HepG2 (cell line): ENCODE measurements around the gene NDOR1. TPM values are rescaled to one million over a fixed set of nuclear protein-coding genes. Genes with fewer than 3 reads are reported as not detected.

Experiments
- ATF6 ChIP-seq: sonication (generic); formaldehyde crosslinking; conservative IDR thresholded peaks from 2 replicates; pipeline ENCODE4 v1.4.0; 2020; ENCODE audit warnings: missing genetic modification reagents
- GRHL1 ChIP-seq: sonication (generic); formaldehyde crosslinking; conservative IDR thresholded peaks from 2 replicates; pipeline ENCODE4 v1.8.0; 2022; ENCODE audit warnings: missing genetic modification reagents
- HOMEZ ChIP-seq: IDR thresholded peaks from 2 replicates; pipeline ENCODE4 v1.6.1; 2016; ENCODE audit warnings: low read depth
- HOXA3 ChIP-seq: sonication (generic); formaldehyde crosslinking; IDR thresholded peaks from 2 replicates; pipeline ENCODE4 v1.5.0; 2020; ENCODE audit warnings: missing genetic modification reagents
- ISL2 ChIP-seq: sonication (generic); formaldehyde crosslinking; IDR thresholded peaks from 2 replicates; pipeline ENCODE4 v1.5.0; 2020; ENCODE audit warnings: missing genetic modification reagents
- MED1 ChIP-seq: sonication (generic); formaldehyde crosslinking; IDR thresholded peaks from 2 replicates; pipeline ENCODE4 v1.4.0; 2020; ENCODE audit warnings: missing genetic modification reagents
- MIER2 ChIP-seq: IDR thresholded peaks from 2 replicates; pipeline ENCODE4 v1.6.1; 2016; ENCODE audit warnings: missing biosample characterization, missing genetic modification reagents
- MYNN ChIP-seq: sonication (generic); formaldehyde crosslinking; IDR thresholded peaks from 2 replicates; pipeline ENCODE4 v1.4.0; 2020; ENCODE audit warnings: mild to moderate bottlenecking, low read depth, missing genetic modification reagents
- NFIB ChIP-seq: sonication (generic); formaldehyde crosslinking; IDR thresholded peaks from 2 replicates; pipeline ENCODE4 v1.9.0; 2021; ENCODE audit warnings: missing genetic modification reagents, mild to moderate bottlenecking, borderline replicate concordance
- NR2C2 ChIP-seq: sonication (generic); formaldehyde crosslinking; IDR thresholded peaks from 2 replicates; pipeline ENCODE4 v1.4.0; 2020; ENCODE audit warnings: missing genetic modification reagents, mild to moderate bottlenecking, moderate library complexity, borderline replicate concordance
- PHB2 ChIP-seq: fragments of 450-650 bp; IDR thresholded peaks from 2 replicates; pipeline ENCODE4 v1.6.1; 2018; ENCODE audit not compliant: partially characterized antibody
- SMAD3 ChIP-seq: sonication (generic); formaldehyde crosslinking; IDR thresholded peaks from 2 replicates; pipeline ENCODE4 v1.4.0; 2020; ENCODE audit warnings: missing genetic modification reagents
- SOX5 ChIP-seq: IDR thresholded peaks from 2 replicates; pipeline ENCODE4 v1.6.1; 2016; ENCODE audit warnings: borderline replicate concordance
- SOX6 ChIP-seq, 2 experiments: fragments of 450-650 bp in 1 of 2; sonication (generic) in 1 of 2; formaldehyde crosslinking in 1 of 2; IDR thresholded peaks; 2 replicates each; pipeline versions ENCODE4 v1.4.0 to v1.6.1; 2017 to 2020; ENCODE audit warnings: antibody characterized with exemption in 1 of 2, mild to moderate bottlenecking in 1 of 2, missing genetic modification reagents in 1 of 2
- ZFAT ChIP-seq: sonication (generic); formaldehyde crosslinking; conservative IDR thresholded peaks from 2 replicates; pipeline ENCODE4 v1.8.1; 2023; ENCODE audit warnings: missing genetic modification reagents, inconsistent platforms
- ZNF329 ChIP-seq: sonication (generic); formaldehyde crosslinking; IDR thresholded peaks from 2 replicates; pipeline ENCODE4 v1.9.0; 2021; ENCODE audit warnings: low read depth, mild to moderate bottlenecking, missing genetic modification reagents
- ZNF557 ChIP-seq: sonication (generic); formaldehyde crosslinking; IDR thresholded peaks from 2 replicates; pipeline ENCODE4 v1.4.0; 2020; ENCODE audit warnings: missing genetic modification reagents
- ZNF567 ChIP-seq: sonication (generic); formaldehyde crosslinking; IDR thresholded peaks from 2 replicates; pipeline ENCODE4 v1.8.1; 2023; ENCODE audit warnings: mild to moderate bottlenecking, missing genetic modification reagents, borderline replicate concordance
- ZNF572 ChIP-seq: sonication (generic); formaldehyde crosslinking; IDR thresholded peaks from 2 replicates; pipeline ENCODE4 v1.5.1; 2020; ENCODE audit warnings: mild to moderate bottlenecking, missing genetic modification reagents
- ZNF792 ChIP-seq: IDR thresholded peaks from 2 replicates; pipeline ENCODE4 v1.6.1; 2016
- ZNF839 ChIP-seq: sonication (generic); formaldehyde crosslinking; IDR thresholded peaks from 2 replicates; pipeline ENCODE4 v1.4.0; 2020; ENCODE audit warnings: missing genetic modification reagents, mild to moderate bottlenecking, borderline replicate concordance
- polyA plus RNA-seq, 8 experiments: library from polyadenylated mRNA; depleted of rRNA in 3 of 8; stranded (reverse) in 7 of 8; unstranded in 1 of 8; fragments of >200 nt; fragmentation: Illumina TruSeq in 4 of 8; extraction: Trizol in 4 of 8; gene quantifications; 2 replicates each; pipeline versions ENCODE4 v1.2.1 to v1.2.3, GENCODE V29; 2011 to 2016; ENCODE audit warnings: low read depth in 4 of 8, missing spikeins in 1 of 8, mixed read lengths in 1 of 8; ENCODE audit not compliant: insufficient read depth in 1 of 8
- total RNA-seq, 5 experiments: library from RNA; depleted of rRNA; stranded (reverse); fragments of >200 nt; fragmentation: Illumina TruSeq; extraction: Trizol; gene quantifications; 2 replicates each; pipeline ENCODE4 v1.2.3, GENCODE V29; 2016; ENCODE audit warnings: low read depth in 1 of 5
- TF ChIP-seq, protein P1 (sequence below): sonication (generic); formaldehyde crosslinking; IDR thresholded peaks from 2 replicates; pipeline ENCODE4 v1.4.0; 2020; ENCODE audit warnings: missing genetic modification reagents, borderline replicate concordance

The NDOR1 gene
- total and polyA plus RNA-seq, 2 of the 13 experiments (the other 11 are each of a cell fraction or from before 2014, with no cell fraction given): 3.6 to 8.7 TPM

- peak; percentile 92; the same call in 1 of the 2 replicates for TF ChIP-seq ZNF839 (CRISPR knock-in tag)
- TF ChIP-seq ZNF792 (CRISPR knock-in tag): no peak
- peak; percentile 19; the same call in 1 of the 2 replicates for TF ChIP-seq SOX5 (CRISPR knock-in tag)
- peak; percentile 98 for TF ChIP-seq NR2C2
- no peak for TF ChIP-seq ZFAT (CRISPR knock-in tag)
- TF ChIP-seq ZNF572 (CRISPR knock-in tag): 0 out of 2 replicates have a peak, but pooled peaks have one; percentile 81
- TF ChIP-seq MYNN (CRISPR knock-in tag): no peak
- 0 out of 2 replicates have a peak, but pooled peaks have one; percentile 44 for TF ChIP-seq ZNF567 (CRISPR knock-in tag)
- TF ChIP-seq MED1 (CRISPR knock-in tag): peak; percentile 48; the same call in 1 of the 2 replicates
- TF ChIP-seq NFIB (CRISPR knock-in tag): no peak
- TF ChIP-seq MIER2 (CRISPR knock-in tag): no peak
- TF ChIP-seq SMAD3 (CRISPR knock-in tag): no peak
- peak; percentile 40 for TF ChIP-seq ISL2 (CRISPR knock-in tag)
- TF ChIP-seq ZNF329 (CRISPR knock-in tag): 0 out of 2 replicates have a peak, but pooled peaks have one; percentile 24
- TF ChIP-seq GRHL1: no peak
- 0 out of 2 replicates have a peak, but pooled peaks have one; percentile 58 for TF ChIP-seq ZNF557 (CRISPR knock-in tag)
- TF ChIP-seq ATF6 (CRISPR knock-in tag): no peak
- TF ChIP-seq, protein P1, sequence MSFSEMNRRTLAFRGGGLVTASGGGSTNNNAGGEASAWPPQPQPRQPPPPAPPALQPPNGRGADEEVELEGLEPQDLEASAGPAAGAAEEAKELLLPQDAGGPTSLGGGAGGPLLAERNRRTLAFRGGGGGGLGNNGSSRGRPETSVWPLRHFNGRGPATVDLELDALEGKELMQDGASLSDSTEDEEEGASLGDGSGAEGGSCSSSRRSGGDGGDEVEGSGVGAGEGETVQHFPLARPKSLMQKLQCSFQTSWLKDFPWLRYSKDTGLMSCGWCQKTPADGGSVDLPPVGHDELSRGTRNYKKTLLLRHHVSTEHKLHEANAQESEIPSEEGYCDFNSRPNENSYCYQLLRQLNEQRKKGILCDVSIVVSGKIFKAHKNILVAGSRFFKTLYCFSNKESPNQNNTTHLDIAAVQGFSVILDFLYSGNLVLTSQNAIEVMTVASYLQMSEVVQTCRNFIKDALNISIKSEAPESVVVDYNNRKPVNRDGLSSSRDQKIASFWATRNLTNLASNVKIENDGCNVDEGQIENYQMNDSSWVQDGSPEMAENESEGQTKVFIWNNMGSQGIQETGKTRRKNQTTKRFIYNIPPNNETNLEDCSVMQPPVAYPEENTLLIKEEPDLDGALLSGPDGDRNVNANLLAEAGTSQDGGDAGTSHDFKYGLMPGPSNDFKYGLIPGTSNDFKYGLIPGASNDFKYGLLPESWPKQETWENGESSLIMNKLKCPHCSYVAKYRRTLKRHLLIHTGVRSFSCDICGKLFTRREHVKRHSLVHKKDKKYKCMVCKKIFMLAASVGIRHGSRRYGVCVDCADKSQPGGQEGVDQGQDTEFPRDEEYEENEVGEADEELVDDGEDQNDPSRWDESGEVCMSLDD (CRISPR knock-in tag): peak; percentile 87
- peak; percentile 46; the same call in 1 of the 2 replicates for TF ChIP-seq HOXA3 (CRISPR knock-in tag)
- TF ChIP-seq PHB2: no peak
- no peak for TF ChIP-seq SOX6 (IDR thresholded peaks at IDR 0.05)
- peak; percentile 44; the same call in 1 of the 2 replicates for TF ChIP-seq SOX6 (CRISPR knock-in tag; IDR thresholded peaks at IDR 0.05)
- TF ChIP-seq HOMEZ (CRISPR knock-in tag): no peak; the same call in 1 of the 2 replicates
These were observed 24.6 kb downstream of the NDOR1 start (continued) for GRCh38 chr9:137229903-137230704.
